H9 (cell line): ENCODE measurements around the gene ANXA3. TPM values are rescaled to one million over a fixed set of nuclear protein-coding genes. Genes with fewer than 3 reads are reported as not detected.

Experiments
- DNase-seq: peaks from one replicate; pipeline ENCODE4 v3.0.0-alpha.2; 2017
- H2AFZ ChIP-seq: one replicate; pipeline ENCODE4 v1.6.1; 2013; ENCODE audit warnings: mild to moderate bottlenecking, low read length, control low read depth, moderate library complexity
- H2AK5ac ChIP-seq: 2 replicates; pipeline ENCODE4 v1.6.1; 2013; ENCODE audit warnings: low read length, control low read depth, mixed read lengths; ENCODE audit not compliant: insufficient read length
- H2BK120ac ChIP-seq: one replicate; pipeline ENCODE4 v1.6.1; 2013; ENCODE audit warnings: low read depth, mild to moderate bottlenecking, low read length, control low read depth, inconsistent platforms; ENCODE audit not compliant: poor library complexity, severe bottlenecking
- H2BK12ac ChIP-seq: 2 replicates; pipeline ENCODE4 v1.6.1; 2013; ENCODE audit warnings: low read length, control low read depth, mixed read lengths, low read depth; ENCODE audit not compliant: insufficient read length
- H2BK15ac ChIP-seq: 2 replicates; pipeline ENCODE4 v1.6.1; 2013; ENCODE audit warnings: low read depth, low read length, control low read depth
- H2BK20ac ChIP-seq: one replicate; pipeline ENCODE4 v1.6.1; 2013; ENCODE audit warnings: low read depth, mild to moderate bottlenecking, low read length, control low read depth, inconsistent platforms; ENCODE audit not compliant: poor library complexity, severe bottlenecking
- H2BK5ac ChIP-seq: 2 replicates; pipeline ENCODE4 v1.6.1; 2013; ENCODE audit warnings: low read length, control low read depth, mixed read lengths; ENCODE audit not compliant: insufficient read length
- H3K14ac ChIP-seq: 2 replicates; pipeline ENCODE4 v1.6.1; 2013; ENCODE audit warnings: low read length, control low read depth; ENCODE audit not compliant: insufficient read depth
- H3K18ac ChIP-seq: 2 replicates; pipeline ENCODE4 v1.6.1; 2013; ENCODE audit warnings: low read depth, mild to moderate bottlenecking, mixed read lengths, low read length, control low read depth; ENCODE audit not compliant: insufficient read length
- H3K23ac ChIP-seq: 2 replicates; pipeline ENCODE4 v1.6.1; 2013; ENCODE audit warnings: low read length, control low read depth, mixed read lengths, low read depth; ENCODE audit not compliant: insufficient read length
- H3K23me2 ChIP-seq: 2 replicates; pipeline ENCODE4 v1.6.1; 2013; ENCODE audit warnings: low read depth, mild to moderate bottlenecking, mixed read lengths, low read length, control low read depth; ENCODE audit not compliant: insufficient read length, poor library complexity, severe bottlenecking
- H3K27ac ChIP-seq: 2 replicates; pipeline ENCODE4 v1.5.1; 2013; ENCODE audit warnings: low read length, control low read depth, mixed read lengths, low read depth; ENCODE audit not compliant: insufficient read length
- H3K27me3 ChIP-seq: 2 replicates; pipeline ENCODE4 v1.6.1; 2013; ENCODE audit warnings: low read length, control low read depth, inconsistent platforms; ENCODE audit not compliant: insufficient read depth
- H3K4ac ChIP-seq: 2 replicates; pipeline ENCODE4 v1.6.1; 2013; ENCODE audit warnings: low read depth, mild to moderate bottlenecking, control low read depth, inconsistent platforms, low read length, moderate library complexity
- H3K4me1 ChIP-seq: 2 replicates; pipeline ENCODE4 v1.6.1; 2013; ENCODE audit warnings: low read length, control low read depth, inconsistent platforms; ENCODE audit not compliant: insufficient read depth
- H3K4me2 ChIP-seq: 2 replicates; pipeline ENCODE4 v1.6.1; 2013; ENCODE audit warnings: low read length, control low read depth, mixed read lengths; ENCODE audit not compliant: insufficient read length, insufficient read depth
- H3K56ac ChIP-seq: 2 replicates; pipeline ENCODE4 v1.6.1; 2013; ENCODE audit warnings: low read depth, mild to moderate bottlenecking, mixed read lengths, low read length, control low read depth; ENCODE audit not compliant: insufficient read length
- H3K79me1 ChIP-seq: 2 replicates; pipeline ENCODE4 v1.6.1; 2013; ENCODE audit warnings: low read depth, mild to moderate bottlenecking, moderate library complexity, low read length, control low read depth, inconsistent platforms; ENCODE audit not compliant: insufficient read depth, poor library complexity, severe bottlenecking
- H3K79me2 ChIP-seq: 2 replicates; pipeline ENCODE4 v1.6.1; 2013; ENCODE audit warnings: low read length, control low read depth, inconsistent platforms; ENCODE audit not compliant: insufficient read depth
- H3K9ac ChIP-seq: 2 replicates; pipeline ENCODE4 v1.6.1; 2013; ENCODE audit warnings: low read length, control low read depth, mixed read lengths; ENCODE audit not compliant: insufficient read length; ENCODE audit errors: extremely low read depth
- H3K9me3 ChIP-seq: one replicate; pipeline ENCODE4 v1.6.1; 2013; ENCODE audit warnings: low read depth, low read length, inconsistent platforms; ENCODE audit not compliant: control insufficient read depth
- H3T11ph ChIP-seq: one replicate; pipeline ENCODE4 v1.6.1; 2013; ENCODE audit warnings: mild to moderate bottlenecking, low read length, control low read depth, inconsistent platforms
- H4K20me1 ChIP-seq: one replicate; pipeline ENCODE4 v1.6.1; 2013; ENCODE audit not compliant: control insufficient read depth, insufficient read length, insufficient read depth
- H4K5ac ChIP-seq: 2 replicates; pipeline ENCODE4 v1.6.1; 2013; ENCODE audit warnings: low read depth, mild to moderate bottlenecking, mixed read lengths, low read length, control low read depth; ENCODE audit not compliant: insufficient read length
- H4K8ac ChIP-seq: replicated peaks from 2 replicates; pipeline ENCODE4 v1.6.1; 2013; ENCODE audit warnings: low read length, control low read depth, mixed read lengths, low read depth; ENCODE audit not compliant: insufficient read length
- H4K91ac ChIP-seq: 2 replicates; pipeline ENCODE4 v1.6.1; 2013; ENCODE audit warnings: low read depth, mild to moderate bottlenecking, moderate library complexity, mixed read lengths, low read length, control low read depth; ENCODE audit not compliant: insufficient read length
- H3K27ac Mint-ChIP-seq, 3 experiments: 2 replicates in 2 of 3; 3 replicates in 1 of 3; pipeline ENCODE4 v1.8.0; 2020 to 2021; ENCODE audit warnings: mixed read lengths in 3 of 3, mild to moderate bottlenecking in 1 of 3, moderate library complexity in 1 of 3
- H3K27me3 Mint-ChIP-seq: 2 replicates; pipeline ENCODE4 v1.8.0; 2021; ENCODE audit warnings: low read depth, mild to moderate bottlenecking, moderate library complexity, mixed read lengths
- H3K36me3 Mint-ChIP-seq, 3 experiments: 2 replicates in 2 of 3; 3 replicates in 1 of 3; pipeline ENCODE4 v1.8.0; 2020 to 2021; ENCODE audit warnings: low read depth in 3 of 3, mixed read lengths in 3 of 3; ENCODE audit not compliant: insufficient read depth in 1 of 3
- H3K4me1 Mint-ChIP-seq, 2 experiments: 2 replicates each; pipeline ENCODE4 v1.8.0; 2020; ENCODE audit warnings: mixed read lengths in 2 of 2
- H3K4me3 Mint-ChIP-seq, 2 experiments: 2 replicates in 1 of 2; 3 replicates in 1 of 2; pipeline ENCODE4 v1.8.0; 2020 to 2021; ENCODE audit warnings: mild to moderate bottlenecking in 2 of 2, mixed read lengths in 2 of 2, moderate library complexity in 1 of 2
- H3K9me3 Mint-ChIP-seq, 2 experiments: 2 replicates in 1 of 2; 3 replicates in 1 of 2; pipeline ENCODE4 v1.8.0; 2020; ENCODE audit warnings: mild to moderate bottlenecking in 2 of 2, mixed read lengths in 2 of 2, moderate library complexity in 1 of 2
- CTCF ChIP-seq: fragments of 200-600 bp; sonication (generic); conservative IDR thresholded peaks from 3 replicates; pipeline ENCODE4 v1.8.0; 2021; ENCODE audit warnings: antibody characterized with exemption, mild to moderate bottlenecking
- WGBS: extraction: QIAGEN DNeasy Blood & Tissue Kit; methylation state at CpG from one replicate; pipeline ENCODE4 v1.1.7; 2013; ENCODE audit warnings: missing lambda C conversion rate, low lambda C conversion rate, mixed read lengths; ENCODE audit not compliant: insufficient read length; ENCODE audit errors: extremely low coverage; 5-methylcytosine and 5-hydroxymethylcytosine counted together
- total RNA-seq: library from RNA; stranded (reverse); gene quantifications from 2 replicates; pipeline ENCODE4 v1.2.1, GENCODE V29; 2021

The ANXA3 gene
- total RNA-seq, 1 experiment from 2014 or later: 20.6 TPM

GRCh38 chr4:78642934-78643333 is 91.4 kb downstream of the ANXA3 start:
- TF ChIP-seq CTCF: no peak
- Histone ChIP-seq H3K14ac (no peak overlapping the region), H4K20me1 (no peaks in the 10 kb centered on the region), H3K9me3 (no peaks in the 10 kb centered on the region), H3K27me3 (no peaks in the 10 kb centered on the region; the same call in 1 of the 2 replicates), H4K5ac (no peak overlapping the region), H2AFZ (no peak overlapping the region), H3K23ac (no peak overlapping the region), H2BK20ac (no peak overlapping the region), H3K23me2 (no peaks in the 10 kb centered on the region), H2BK5ac (no peak overlapping the region), H4K91ac (no peak overlapping the region), H3K9ac (no peak overlapping the region), H3K18ac (no peak overlapping the region), H3K4me1 (peaks cover 2% of the 10 kb centered on the region; the same call in 1 of the 2 replicates), H3K56ac (no peak overlapping the region), H3K4ac (no peak overlapping the region), H3K27ac (no peak overlapping the region), H2BK15ac (no peak overlapping the region), H3T11ph (no peak overlapping the region), H3K4me2 (no peak overlapping the region), H2BK120ac (no peak overlapping the region), H3K79me2 (no peaks in the 10 kb centered on the region), H2BK12ac (no peak overlapping the region), H4K8ac (no peak overlapping the region), H2AK5ac (no peak overlapping the region), H3K79me1 (no peaks in the 10 kb centered on the region)
- no peaks in the 10 kb centered on the region for H3K27me3 Mint-ChIP-seq
- no peaks in the 10 kb centered on the region for H3K36me3 Mint-ChIP-seq
- no peak for DNase-seq
- no CpG with 5 or more reads among the region's 2 CpGs for WGBS
- no peak overlapping the region for H3K4me3 Mint-ChIP-seq
- H3K27ac Mint-ChIP-seq: no peak overlapping the region
- H3K4me1 Mint-ChIP-seq: peaks cover 0 to 10% of the 10 kb centered on the region in 2 experiments; a peak in 2 of 4 replicates
- H3K9me3 Mint-ChIP-seq: no peaks in the 10 kb centered on the region
